B cell (primary cell): ENCODE measurements around the gene CKAP2. TPM values are rescaled to one million over a fixed set of nuclear protein-coding genes. Genes with fewer than 3 reads are reported as not detected.

Source experiments
- ATAC-seq: fragments of 200-7000 bp; cut with Tn5 transposase; one replicate; pipeline ENCODE4 v1.10.0; 2021; ENCODE audit warnings: low read depth, mild to moderate bottlenecking, moderate number of reproducible peaks, moderate library complexity
- CTCF ChIA-PET: fragments of 350-600 bp; sonication (Branson Sonifier 250); formaldehyde crosslinking; loops from one replicate; lab custom pipeline; 2021; ENCODE audit warnings: antibody characterized with exemption, inconsistent platforms; lab: Charles Lee
- POLR2A ChIA-PET: fragments of 350-600 bp; sonication (Branson Sonifier 250); formaldehyde crosslinking; loops from one replicate; lab custom pipeline; 2021; ENCODE audit warnings: antibody characterized with exemption; lab: Charles Lee
- DNase-seq: peaks from one replicate; pipeline ENCODE4 v3.0.0; 2013
- H2AFZ ChIP-seq: 2 replicates; pipeline ENCODE4 v1.6.1; 2012; ENCODE audit warnings: mild to moderate bottlenecking, low read depth, low read length; ENCODE audit not compliant: insufficient read depth, poor library complexity, severe bottlenecking
- H3K27ac ChIP-seq, 2 donors: 1 replicate in 1 of 2; 2 replicates in 1 of 2; pipeline ENCODE4 v1.5.1; 2012 to 2013; ENCODE audit warnings: low read length in 2 of 2, mild to moderate bottlenecking in 2 of 2, moderate library complexity in 1 of 2
- H3K27me3 ChIP-seq, 4 experiments: fragments of 200-600 bp in 1 of 4; sonication (generic) in 1 of 4; replicated peaks in 1 of 4; 1 replicate in 2 of 4; 2 replicates in 2 of 4; pipeline versions ENCODE4 v1.6.1 to v1.7.0; 2013 to 2016; ENCODE audit warnings: low read length in 3 of 4, mild to moderate bottlenecking in 2 of 4, mixed read lengths in 1 of 4, moderate library complexity in 1 of 4; ENCODE audit not compliant: insufficient read depth in 4 of 4, control insufficient read depth in 3 of 4; ENCODE audit errors: control extremely low read depth in 1 of 4
- H3K36me3 ChIP-seq, 2 experiments: replicated peaks in 1 of 2; 1 replicate in 1 of 2; 2 replicates in 1 of 2; pipeline versions ENCODE4 v1.6.1 to v1.7.1; 2013; ENCODE audit warnings: low read length in 1 of 2; ENCODE audit not compliant: insufficient read depth in 2 of 2, control insufficient read depth in 1 of 2; ENCODE audit errors: control extremely low read depth in 1 of 2, extremely low read depth in 1 of 2
- H3K4me1 ChIP-seq, 2 donors: fragments of 200-600 bp in 1 of 2; sonication (generic) in 1 of 2; 1 replicate in 1 of 2; 2 replicates in 1 of 2; pipeline versions ENCODE4 v1.5.1 to v1.6.1; 2013 to 2017; ENCODE audit warnings: low read length in 2 of 2; ENCODE audit not compliant: control insufficient read depth in 2 of 2, insufficient read depth in 2 of 2
- H3K4me2 ChIP-seq: replicated peaks from 2 replicates; pipeline ENCODE3; 2012; ENCODE audit warnings: mild to moderate bottlenecking, low read depth, low read length; ENCODE audit not compliant: poor library complexity, severe bottlenecking
- H3K4me3 ChIP-seq, 5 experiments: fragments of 200-600 bp in 1 of 5; sonication (generic) in 1 of 5; 1 replicate in 3 of 5; 2 replicates in 2 of 5; pipeline versions ENCODE4 v1.5.1 to v1.7.0; 2011 to 2016; ENCODE audit warnings: low read length in 4 of 5, mild to moderate bottlenecking in 4 of 5, low read depth in 2 of 5, control low read depth in 1 of 5, moderate library complexity in 1 of 5; ENCODE audit not compliant: insufficient read depth in 1 of 5; ENCODE audit errors: control extremely low read depth in 1 of 5, extremely low read depth in 1 of 5
- H3K79me2 ChIP-seq: fragments of 200-600 bp; sonication (generic); one replicate; pipeline ENCODE4 v1.6.0; 2016; ENCODE audit warnings: low read length; ENCODE audit not compliant: control insufficient read depth, insufficient read depth
- H3K9ac ChIP-seq: fragments of 200-600 bp; sonication (generic); 2 replicates; pipeline ENCODE4 v1.6.1; 2017; ENCODE audit warnings: mild to moderate bottlenecking, low read length, moderate library complexity
- H3K9me3 ChIP-seq, 3 donors: one replicate each; pipeline versions ENCODE4 v1.6.1 to v1.7.1; 2013; ENCODE audit warnings: low read length in 2 of 3; ENCODE audit not compliant: control insufficient read depth in 2 of 3, insufficient read depth in 1 of 3; ENCODE audit errors: control extremely low read depth in 1 of 3
- H4K20me1 ChIP-seq: 2 replicates; pipeline ENCODE4 v1.6.0; 2012; ENCODE audit warnings: mild to moderate bottlenecking, low read length; ENCODE audit not compliant: insufficient read depth, control insufficient read depth, poor library complexity, severe bottlenecking
- H3K27ac Mint-ChIP-seq: one replicate; pipeline ENCODE4 v1.8.0; 2021; ENCODE audit warnings: mixed read lengths
- H3K27me3 Mint-ChIP-seq: one replicate; pipeline ENCODE4 v1.8.0; 2021; ENCODE audit warnings: mixed read lengths
- H3K4me1 Mint-ChIP-seq: one replicate; pipeline ENCODE4 v1.8.0; 2021; ENCODE audit warnings: mixed read lengths
- H3K4me3 Mint-ChIP-seq: one replicate; pipeline ENCODE4 v1.8.0; 2021; ENCODE audit warnings: mixed read lengths
- H3K9me3 Mint-ChIP-seq: one replicate; pipeline ENCODE4 v1.8.0; 2022; ENCODE audit warnings: mixed read lengths; ENCODE audit not compliant: insufficient read depth
- EZH2 ChIP-seq: IDR thresholded peaks from 2 replicates; pipeline ENCODE4 v1.6.1; 2012; ENCODE audit warnings: borderline replicate concordance, low read depth, mild to moderate bottlenecking, moderate library complexity, low read length; ENCODE audit not compliant: insufficient read depth, poor library complexity, severe bottlenecking
- WGBS: methylation state at CpG from one replicate; pipeline ENCODE4 v1.1.5; 2013; ENCODE audit warnings: missing lambda C conversion rate; ENCODE audit not compliant: insufficient coverage; 5-methylcytosine and 5-hydroxymethylcytosine counted together
- intact Hi-C: fragments of 100-400 bp; cut with micrococcal nuclease; formaldehyde crosslinking; loops from one replicate; pipeline ENCODE4 v1.10.0; 2022
- polyA plus RNA-seq: library from polyadenylated mRNA; depleted of rRNA; stranded (reverse); fragments of >200 nt; gene quantifications from 2 replicates; pipeline ENCODE4 v1.2.3, GENCODE V29; 2012
- total RNA-seq, 2 donors: library from RNA; stranded (reverse); fragments of 120-200 nt in 1 of 2; gene quantifications; 1 replicate in 1 of 2; 2 replicates in 1 of 2; pipeline versions ENCODE4 v1.2.3 to v1.2.4, GENCODE V29; 2013 to 2022
- TF ChIP-seq, protein P1 (sequence below): fragments of 200-600 bp; IDR thresholded peaks from one replicate; pipeline ENCODE4 v1.8.0; 2022; ENCODE audit warnings: antibody characterized with exemption, mild to moderate bottlenecking

Gene CKAP2
- total and polyA plus RNA-seq, 2 donors (not counting 1 experiment from before 2014, with no cell fraction given), result 5.4 to 22.1 TPM

- TF ChIP-seq, protein P1, sequence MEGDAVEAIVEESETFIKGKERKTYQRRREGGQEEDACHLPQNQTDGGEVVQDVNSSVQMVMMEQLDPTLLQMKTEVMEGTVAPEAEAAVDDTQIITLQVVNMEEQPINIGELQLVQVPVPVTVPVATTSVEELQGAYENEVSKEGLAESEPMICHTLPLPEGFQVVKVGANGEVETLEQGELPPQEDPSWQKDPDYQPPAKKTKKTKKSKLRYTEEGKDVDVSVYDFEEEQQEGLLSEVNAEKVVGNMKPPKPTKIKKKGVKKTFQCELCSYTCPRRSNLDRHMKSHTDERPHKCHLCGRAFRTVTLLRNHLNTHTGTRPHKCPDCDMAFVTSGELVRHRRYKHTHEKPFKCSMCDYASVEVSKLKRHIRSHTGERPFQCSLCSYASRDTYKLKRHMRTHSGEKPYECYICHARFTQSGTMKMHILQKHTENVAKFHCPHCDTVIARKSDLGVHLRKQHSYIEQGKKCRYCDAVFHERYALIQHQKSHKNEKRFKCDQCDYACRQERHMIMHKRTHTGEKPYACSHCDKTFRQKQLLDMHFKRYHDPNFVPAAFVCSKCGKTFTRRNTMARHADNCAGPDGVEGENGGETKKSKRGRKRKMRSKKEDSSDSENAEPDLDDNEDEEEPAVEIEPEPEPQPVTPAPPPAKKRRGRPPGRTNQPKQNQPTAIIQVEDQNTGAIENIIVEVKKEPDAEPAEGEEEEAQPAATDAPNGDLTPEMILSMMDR, result no peak
- TF ChIP-seq EZH2, result no peak
- no peaks in the 10 kb centered on the region for H3K79me2 ChIP-seq
- H3K4me3 ChIP-seq, result no peak overlapping the region
- no peak overlapping the region for H3K4me3 Mint-ChIP-seq
- no peaks in the 10 kb centered on the region for H3K27me3 ChIP-seq
- POLR2A ChIA-PET, result no interaction called here
- H3K4me1 ChIP-seq, result no peaks in the 10 kb centered on the region
- no peak overlapping the region for H3K27ac Mint-ChIP-seq
- peaks cover 14 to 42% of the 10 kb centered on the region in 2 experiments for H3K36me3 ChIP-seq
- no peak overlapping the region for H3K4me2 ChIP-seq
- peaks cover 0 to 3% (median 0%) of the 10 kb centered on the region in 3 donors for H3K9me3 ChIP-seq
- H4K20me1 ChIP-seq, result no peaks in the 10 kb centered on the region
- WGBS, result 83% methylated on average over 1 of the region's 1 CpG
- intact Hi-C loops, result no loop called here
- CTCF ChIA-PET, result interaction anchor here (0.7 kb wide), 1 partner anchor 1777 kb away, joined by 3 read pairs; no protein-coding TSS in a partner anchor
- no peaks in the 10 kb centered on the region for H3K4me1 Mint-ChIP-seq
- H3K9ac ChIP-seq, result no peak overlapping the region
- ATAC-seq (no peak), DNase-seq (no peak)
- no peak overlapping the region for H3K27ac ChIP-seq
- H3K9me3 Mint-ChIP-seq, result no peaks in the 10 kb centered on the region
- no peaks in the 10 kb centered on the region for H3K27me3 Mint-ChIP-seq
- no peak overlapping the region for H2AFZ ChIP-seq
These were observed 43.1 kb upstream of the CKAP2 start for GRCh38 chr13:52412128-52412527.

- CTCF ChIA-PET, result no interaction called here
- no peak for DNase-seq
These were observed 41.2 kb upstream of the CKAP2 start for GRCh38 chr13:52414051-52414450.

More at GRCh38 chr13:52414051-52414450, 41.2 kb upstream of the CKAP2 start:
- no peak for ATAC-seq
- TF ChIP-seq, protein P1, result no peak
- no peak for TF ChIP-seq EZH2
- Histone ChIP-seq H4K20me1 (no peaks in the 10 kb centered on the region), H3K27me3 (no peaks in the 10 kb centered on the region), H3K9me3 (no peaks in the 10 kb centered on the region), H3K4me1 (no peaks in the 10 kb centered on the region), H3K36me3 (peaks cover 14 to 49% of the 10 kb centered on the region in 2 experiments), H3K79me2 (no peaks in the 10 kb centered on the region), H3K27ac (no peak overlapping the region), H3K4me2 (no peak overlapping the region), H3K4me3 (no peak overlapping the region), H2AFZ (no peak overlapping the region), H3K9ac (no peak overlapping the region)
- Mint-ChIP-seq H3K27ac (no peak overlapping the region), H3K4me1 (no peaks in the 10 kb centered on the region), H3K4me3 (no peak overlapping the region), H3K9me3 (no peaks in the 10 kb centered on the region), H3K27me3 (no peaks in the 10 kb centered on the region)
- POLR2A ChIA-PET, result no interaction called here
- WGBS, result no CpG with 5 or more reads among the region's 1 CpG
- intact Hi-C loops, result no loop called here
